Osteoblast (primary cell): ENCODE results near the gene PSD2. TPM values are rescaled to one million over a fixed set of nuclear protein-coding genes. Genes with fewer than 3 reads are reported as not detected.

ENCODE experiments used
- DNase-seq: peaks from one replicate; pipeline ENCODE4 v3.0.0; 2011; ENCODE audit warnings: low spot score, mixed read lengths; ENCODE audit not compliant: insufficient read length; ENCODE audit errors: missing footprints
- H2AFZ ChIP-seq: 2 replicates; pipeline ENCODE4 v1.6.0; 2011; ENCODE audit warnings: mild to moderate bottlenecking, low read length
- H3K27ac ChIP-seq: 2 replicates; pipeline ENCODE4 v1.5.1; 2011; ENCODE audit warnings: mild to moderate bottlenecking, low read depth, low read length, moderate library complexity
- H3K27me3 ChIP-seq: 2 replicates; pipeline ENCODE4 v1.6.0; 2012; ENCODE audit warnings: mild to moderate bottlenecking, control low read depth, inconsistent platforms, low read length, moderate library complexity; ENCODE audit not compliant: insufficient read depth
- H3K36me3 ChIP-seq: 2 replicates; pipeline ENCODE4 v1.5.1; 2011; ENCODE audit warnings: mild to moderate bottlenecking, low read length, control low read depth, moderate library complexity; ENCODE audit not compliant: insufficient read depth
- H3K4me1 ChIP-seq: 2 replicates; pipeline ENCODE4 v1.5.1; 2011; ENCODE audit warnings: mild to moderate bottlenecking, low read length, control low read depth, moderate library complexity; ENCODE audit not compliant: insufficient read depth
- H3K4me2 ChIP-seq: 2 replicates; pipeline ENCODE4 v1.6.0; 2011; ENCODE audit warnings: mild to moderate bottlenecking, low read length; ENCODE audit not compliant: insufficient read depth
- H3K4me3 ChIP-seq: fragments of 200-600 bp; sonication (generic); 3 replicates; pipeline ENCODE4 v1.5.1; 2012; ENCODE audit warnings: mild to moderate bottlenecking, low read length, inconsistent platforms; ENCODE audit not compliant: insufficient read depth
- H3K79me2 ChIP-seq: 2 replicates; pipeline ENCODE4 v1.6.0; 2012; ENCODE audit warnings: mild to moderate bottlenecking, low read length, control low read depth, inconsistent platforms; ENCODE audit not compliant: insufficient read depth
- H3K9me3 ChIP-seq: 2 replicates; pipeline ENCODE4 v1.5.1; 2011; ENCODE audit warnings: low read depth, low read length, control low read depth
- H4K20me1 ChIP-seq: 2 replicates; pipeline ENCODE4 v1.6.0; 2012; ENCODE audit warnings: mild to moderate bottlenecking, low read length, control low read depth; ENCODE audit not compliant: insufficient read depth
- CTCF ChIP-seq: IDR thresholded peaks from 2 replicates; pipeline ENCODE4 v1.5.1; 2011; ENCODE audit warnings: mild to moderate bottlenecking, low read depth, low read length, moderate library complexity; ENCODE audit errors: extremely low read depth
- total RNA-seq: library from RNA; depleted of rRNA; stranded (reverse); fragments of >200 nt; gene quantifications from 2 replicates; pipeline ENCODE4 v1.2.3, GENCODE V29; 2012

PSD2 gene
- total RNA-seq, 1 donor, result 0.36 TPM

DNA sequence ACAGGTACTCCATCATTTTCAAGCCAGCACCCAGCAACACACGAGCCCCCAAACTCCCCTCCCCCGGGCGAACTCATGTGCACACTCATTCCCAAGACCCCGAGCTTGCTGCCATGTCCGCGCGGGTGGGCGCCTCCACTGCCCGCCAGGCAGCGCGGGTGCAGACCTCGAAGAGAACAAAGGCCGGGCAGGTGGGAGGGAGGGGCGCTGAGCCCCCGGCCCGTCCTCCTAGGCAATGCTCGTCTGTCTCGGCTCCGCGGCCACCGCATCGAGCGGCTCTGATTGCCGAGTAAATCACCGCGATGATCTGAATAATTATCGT lies 47.1 kb upstream of the PSD2 start:
- Histone ChIP-seq H2AFZ (no peak overlapping the region), H3K4me2 (peak overlapping the region; percentile 90), H3K36me3 (no peaks in the 10 kb centered on the region), H3K4me3 (no peak overlapping the region), H3K9me3 (no peaks in the 10 kb centered on the region), H4K20me1 (no peaks in the 10 kb centered on the region), H3K27me3 (no peaks in the 10 kb centered on the region), H3K4me1 (peaks cover 49% of the 10 kb centered on the region), H3K79me2 (no peaks in the 10 kb centered on the region), H3K27ac (peak overlapping the region; percentile 86)
- DNase-seq, result no peak
- TF ChIP-seq CTCF, result no peak

- DNase-seq, result peak; percentile 47
- H2AFZ ChIP-seq, result no peak overlapping the region
- no peaks in the 10 kb centered on the region for H3K9me3 ChIP-seq
- H3K4me1 ChIP-seq, result peaks cover 49% of the 10 kb centered on the region
- TF ChIP-seq CTCF, result no peak
- H3K4me2 ChIP-seq, result no peak overlapping the region
- no peaks in the 10 kb centered on the region for H3K27me3 ChIP-seq
- H3K27ac ChIP-seq, result no peak overlapping the region
- H4K20me1 ChIP-seq, result no peaks in the 10 kb centered on the region
- no peaks in the 10 kb centered on the region for H3K79me2 ChIP-seq
- H3K4me3 ChIP-seq, result no peak overlapping the region
- H3K36me3 ChIP-seq, result no peaks in the 10 kb centered on the region
Measured at GRCh38 chr5:139749242-139749641, 46.4 kb upstream of the PSD2 start.

DNA sequence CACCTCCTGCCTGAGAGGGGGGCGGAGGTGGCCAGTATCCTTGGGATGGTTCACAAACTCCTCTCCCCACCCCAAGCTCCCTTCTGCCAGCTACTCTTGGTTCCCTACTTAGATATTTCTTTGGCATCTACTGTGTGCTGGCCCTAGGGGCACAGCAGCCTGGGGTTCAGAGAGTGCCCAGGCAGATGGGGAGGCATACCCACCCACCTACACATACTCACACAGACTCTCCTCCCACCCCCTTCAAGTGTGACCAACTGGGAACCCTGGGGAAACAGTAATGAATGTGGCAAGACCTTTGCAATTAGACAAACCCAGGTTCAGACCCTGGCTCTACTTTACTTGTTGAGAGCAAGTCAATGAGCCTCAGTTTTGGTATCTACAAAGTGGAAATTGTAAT lies 44.4 kb upstream of the PSD2 start:
- Histone ChIP-seq H4K20me1 (no peaks in the 10 kb centered on the region), H2AFZ (no peak overlapping the region), H3K79me2 (no peaks in the 10 kb centered on the region), H3K4me2 (no peak overlapping the region), H3K9me3 (no peaks in the 10 kb centered on the region), H3K27me3 (peaks cover 17% of the 10 kb centered on the region), H3K4me3 (no peak overlapping the region), H3K36me3 (no peaks in the 10 kb centered on the region), H3K4me1 (peaks cover 31% of the 10 kb centered on the region), H3K27ac (no peak overlapping the region)
- no peak for TF ChIP-seq CTCF
- DNase-seq, result peak; percentile 62

- peaks cover 16% of the 10 kb centered on the region for H3K4me1 ChIP-seq
- H3K27me3 ChIP-seq, result peaks cover 26% of the 10 kb centered on the region
- no peaks in the 10 kb centered on the region for H3K36me3 ChIP-seq
- no peaks in the 10 kb centered on the region for H3K9me3 ChIP-seq
- no peaks in the 10 kb centered on the region for H3K79me2 ChIP-seq
- no peak for TF ChIP-seq CTCF
- H3K4me2 ChIP-seq, result peak overlapping the region; percentile 32
- no peak overlapping the region for H3K4me3 ChIP-seq
- no peak overlapping the region for H3K27ac ChIP-seq
- H2AFZ ChIP-seq, result no peak overlapping the region
- H4K20me1 ChIP-seq, result no peaks in the 10 kb centered on the region
- peak; percentile 95 for DNase-seq
Measured at GRCh38 chr5:139752506-139753473, 42.8 kb upstream of the PSD2 start.
